AG09309 (cell line): ENCODE data around the gene SBNO2.

Source experiments
- DNase-seq: peaks from one replicate; pipeline ENCODE4 v3.0.0-alpha.2; 2010; ENCODE audit warnings: low read depth
- H3K4me3 ChIP-seq: 2 replicates; pipeline ENCODE4 v1.5.1; 2011; ENCODE audit warnings: mild to moderate bottlenecking, low read depth, low read length, moderate library complexity; ENCODE audit not compliant: control insufficient read depth
- TF ChIP-seq, protein P1 (sequence below): IDR thresholded peaks from 2 replicates; pipeline ENCODE4 v1.5.1; 2011; ENCODE audit warnings: mild to moderate bottlenecking, low read depth, low read length, inconsistent platforms; ENCODE audit not compliant: insufficient read depth, control insufficient read depth; ENCODE audit errors: missing control alignments

SBNO2 gene

DNA sequence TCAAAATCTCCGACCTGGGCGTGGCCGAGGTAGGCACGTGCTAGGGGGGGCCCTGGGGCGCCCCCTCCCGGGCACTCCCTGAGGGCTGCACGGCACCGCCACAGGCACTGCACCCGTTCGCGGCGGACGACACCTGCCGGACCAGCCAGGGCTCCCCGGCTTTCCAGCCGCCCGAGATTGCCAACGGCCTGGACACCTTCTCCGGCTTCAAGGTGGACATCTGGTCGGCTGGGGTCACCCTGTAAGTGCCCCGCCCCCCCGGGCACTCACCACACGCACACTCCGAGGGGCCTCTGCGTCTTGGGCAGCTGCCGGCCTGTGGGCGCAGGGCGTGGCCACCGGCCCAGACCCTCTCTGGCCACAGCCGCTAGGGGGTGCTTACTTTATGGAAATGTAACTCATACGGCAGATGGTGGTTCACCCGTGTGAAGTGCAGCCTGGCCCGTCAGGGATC is 46.4 kb upstream of the SBNO2 start:
- TF ChIP-seq, protein P1, sequence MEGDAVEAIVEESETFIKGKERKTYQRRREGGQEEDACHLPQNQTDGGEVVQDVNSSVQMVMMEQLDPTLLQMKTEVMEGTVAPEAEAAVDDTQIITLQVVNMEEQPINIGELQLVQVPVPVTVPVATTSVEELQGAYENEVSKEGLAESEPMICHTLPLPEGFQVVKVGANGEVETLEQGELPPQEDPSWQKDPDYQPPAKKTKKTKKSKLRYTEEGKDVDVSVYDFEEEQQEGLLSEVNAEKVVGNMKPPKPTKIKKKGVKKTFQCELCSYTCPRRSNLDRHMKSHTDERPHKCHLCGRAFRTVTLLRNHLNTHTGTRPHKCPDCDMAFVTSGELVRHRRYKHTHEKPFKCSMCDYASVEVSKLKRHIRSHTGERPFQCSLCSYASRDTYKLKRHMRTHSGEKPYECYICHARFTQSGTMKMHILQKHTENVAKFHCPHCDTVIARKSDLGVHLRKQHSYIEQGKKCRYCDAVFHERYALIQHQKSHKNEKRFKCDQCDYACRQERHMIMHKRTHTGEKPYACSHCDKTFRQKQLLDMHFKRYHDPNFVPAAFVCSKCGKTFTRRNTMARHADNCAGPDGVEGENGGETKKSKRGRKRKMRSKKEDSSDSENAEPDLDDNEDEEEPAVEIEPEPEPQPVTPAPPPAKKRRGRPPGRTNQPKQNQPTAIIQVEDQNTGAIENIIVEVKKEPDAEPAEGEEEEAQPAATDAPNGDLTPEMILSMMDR: peak; percentile 32
- DNase-seq: no peak
- no peak overlapping the region for H3K4me3 ChIP-seq

DNA sequence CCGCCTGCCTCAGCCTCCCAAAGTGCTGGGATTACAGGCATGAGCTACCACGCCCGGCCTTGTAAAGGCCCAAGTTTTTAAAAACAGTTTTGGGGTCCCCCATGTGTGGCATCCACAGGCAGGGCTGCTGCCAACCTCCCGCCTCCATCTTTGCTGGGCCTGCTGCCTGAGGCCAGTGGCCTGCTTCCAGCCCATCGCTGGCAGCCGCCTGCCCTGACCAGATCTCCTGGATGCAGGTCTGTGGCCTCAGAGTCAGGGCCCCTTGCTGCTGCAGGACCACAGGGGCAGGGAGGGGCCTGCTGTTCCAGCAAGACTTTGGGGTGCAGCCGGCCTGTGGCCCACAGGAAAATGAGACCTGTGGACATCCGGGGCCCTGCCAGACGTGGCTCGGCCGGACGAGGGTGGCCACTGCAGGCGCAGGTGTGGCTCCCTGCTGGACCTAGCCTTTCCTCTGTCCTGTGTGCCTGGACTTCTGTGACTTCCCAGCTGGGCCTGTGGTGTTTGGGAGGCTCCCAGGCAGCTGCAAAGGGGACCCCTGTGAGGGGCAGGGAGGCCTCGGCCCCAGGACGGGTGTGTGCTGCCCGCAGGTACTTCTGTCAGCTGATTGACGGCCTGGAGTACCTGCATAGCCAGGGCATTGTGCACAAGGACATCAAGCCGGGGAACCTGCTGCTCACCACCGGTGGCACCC is 45.9 kb upstream of the SBNO2 start:
- TF ChIP-seq, protein P1: no peak
- no peak for DNase-seq
- no peak overlapping the region for H3K4me3 ChIP-seq

DNA sequence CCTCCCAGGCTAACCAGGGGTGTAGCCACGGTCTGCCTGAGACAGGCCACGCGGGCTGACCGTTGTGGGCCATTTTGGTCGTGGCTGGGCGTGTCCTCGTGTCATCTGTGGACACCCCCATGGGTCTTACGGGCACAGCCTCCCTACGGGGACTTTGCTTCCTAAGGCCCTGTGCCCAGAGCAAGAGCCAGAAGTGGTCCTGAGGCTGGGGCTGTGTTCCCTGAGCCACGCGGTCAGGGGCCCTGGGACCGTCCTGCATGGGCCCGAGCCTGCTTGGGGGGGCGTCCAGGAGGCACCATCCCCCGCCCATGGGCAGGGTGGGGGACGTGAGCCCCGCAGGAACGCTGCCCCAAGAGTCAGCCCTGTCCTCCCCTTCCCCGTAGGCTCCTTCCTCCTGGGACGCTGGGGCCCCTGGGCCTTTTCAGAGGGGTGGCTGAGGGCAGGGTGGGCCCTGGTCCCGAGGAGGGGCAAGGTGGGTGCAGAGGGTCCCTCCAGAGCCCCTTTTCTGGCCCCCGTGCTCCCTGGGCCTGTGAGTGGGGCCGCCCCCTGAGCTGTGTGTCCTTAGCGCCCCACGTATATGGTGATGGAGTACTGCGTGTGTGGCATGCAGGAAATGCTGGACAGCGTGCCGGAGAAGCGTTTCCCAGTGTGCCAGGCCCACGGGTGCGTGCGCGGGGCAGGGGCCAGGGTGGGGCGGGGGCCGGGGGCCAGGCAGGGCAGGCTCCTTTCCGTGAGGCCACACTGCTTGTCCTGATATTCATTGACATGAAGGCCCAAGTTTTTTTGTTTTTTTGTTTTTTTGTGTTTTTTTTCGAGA is 44.9 kb upstream of the SBNO2 start:
- no peak overlapping the region for H3K4me3 ChIP-seq
- DNase-seq: no peak
- TF ChIP-seq, protein P1: no peak

DNA sequence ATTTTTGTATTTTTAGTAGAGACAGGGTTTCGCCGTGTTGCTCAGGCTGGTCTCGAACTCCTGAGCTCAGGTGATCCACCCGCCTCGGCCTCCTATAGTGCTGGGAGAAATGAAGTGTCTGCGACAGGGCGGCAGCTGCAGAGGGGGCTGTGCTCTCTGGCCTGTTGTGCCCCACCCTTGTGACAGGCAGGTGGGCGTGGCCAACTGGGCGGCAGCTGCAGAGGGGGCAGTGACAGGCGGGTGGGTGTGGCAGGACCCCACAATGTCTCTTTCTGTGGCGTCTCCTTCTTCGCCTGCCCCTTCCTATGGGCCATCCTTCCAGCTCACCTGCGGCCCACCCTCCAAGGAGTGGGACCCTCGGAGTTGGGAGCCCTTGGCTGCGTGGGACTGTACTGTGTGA is 43.3 kb upstream of the SBNO2 start:
- no peak for DNase-seq
- no peak overlapping the region for H3K4me3 ChIP-seq
- TF ChIP-seq, protein P1: no peak

DNA sequence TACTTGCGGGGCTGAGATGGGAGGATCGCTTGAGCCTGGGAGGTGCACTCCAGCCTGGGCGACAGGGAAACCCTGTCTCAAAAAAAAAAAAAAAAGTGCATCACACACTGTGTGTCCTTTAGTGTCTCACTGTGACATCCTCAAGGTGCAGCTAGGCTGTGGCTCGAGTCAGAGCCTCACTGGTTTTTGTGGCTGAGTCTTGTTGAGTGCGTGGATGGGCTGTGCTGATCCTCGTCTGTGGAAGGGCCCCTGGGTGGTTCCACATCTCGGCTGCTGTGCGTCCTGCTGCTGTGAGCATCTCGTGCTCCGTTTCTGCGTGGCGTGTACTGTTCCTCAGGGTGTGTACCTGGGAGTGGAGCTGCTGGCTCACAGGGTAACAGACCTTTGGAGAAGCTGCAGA is 42.7 kb upstream of the SBNO2 start:
- TF ChIP-seq, protein P1: no peak
- DNase-seq: no peak
- H3K4me3 ChIP-seq: no peak overlapping the region

DNA sequence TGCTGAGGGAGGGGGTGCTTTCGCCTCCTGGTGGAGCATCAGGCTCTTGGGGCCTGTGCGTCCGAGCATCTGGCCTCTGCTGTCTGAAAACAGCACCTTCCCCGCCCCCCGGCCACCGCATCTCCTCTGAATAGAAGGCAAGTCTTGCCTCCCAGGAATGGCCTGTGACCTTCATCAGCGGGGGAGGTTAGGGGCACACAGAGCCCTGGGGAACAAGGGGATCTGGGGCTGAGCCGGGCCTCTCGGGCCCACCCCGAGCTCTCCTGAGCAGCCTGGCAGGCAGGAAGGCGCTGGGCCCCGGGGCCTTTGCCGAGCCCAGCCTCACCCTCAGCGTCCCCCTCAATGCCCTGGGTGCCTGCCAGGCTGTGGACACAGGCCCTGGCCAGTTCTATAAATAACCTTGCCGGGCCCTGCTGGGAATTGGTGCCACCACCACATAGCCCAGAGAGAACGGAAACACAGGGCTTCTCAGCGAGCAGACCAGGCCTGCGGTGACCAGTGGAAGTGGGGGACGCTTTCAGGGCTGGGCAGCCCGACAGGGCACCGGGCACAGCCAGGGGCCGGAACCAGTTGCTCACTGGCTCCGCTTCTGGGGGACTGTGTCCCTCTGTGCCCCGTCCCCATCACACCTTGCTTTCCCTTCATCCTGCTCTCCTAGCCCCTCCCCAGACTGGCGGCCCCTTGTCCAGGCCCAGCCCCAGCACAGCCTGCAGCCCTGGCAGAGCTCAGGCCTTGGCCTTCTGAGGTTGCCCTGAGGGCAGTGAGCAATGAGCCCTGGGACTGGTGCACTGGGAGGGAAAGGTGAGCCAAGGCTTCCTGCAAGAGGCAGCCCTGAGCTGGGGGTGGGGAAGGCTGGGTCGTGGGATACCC is 41.0 kb upstream of the SBNO2 start:
- TF ChIP-seq, protein P1: no peak
- DNase-seq: no peak
- no peak overlapping the region for H3K4me3 ChIP-seq
